HepG2 (cell line): ENCODE measurements around the gene P2RY6. TPM values are rescaled to one million over a fixed set of nuclear protein-coding genes. Genes with fewer than 3 reads are reported as not detected.

Source experiments
- ATAC-seq: fragments of 200-7000 bp; cut with Tn5 transposase; 3 replicates; pipeline ENCODE4 v1.9.1; 2020; ENCODE audit warnings: mild to moderate bottlenecking, moderate library complexity
- BruUV-seq: library from RNA; stranded (reverse); fragments of 400-500 nt; replicated peaks from 2 replicates; lab custom pipeline; 2021; lab: Mats Ljungman, UMichigan
- CTCF ChIA-PET: fragments of 300-600 bp; formaldehyde crosslinking; extraction: SDS; loops from one replicate; lab custom pipeline; 2021; ENCODE audit warnings: low total read pairs, inconsistent platforms, low intra/inter-chr PET ratio; lab: Yijun Ruan, JAX
- POLR2A ChIA-PET: fragments of 350-600 bp; sonication (Branson Sonifier 250); formaldehyde crosslinking; loops from one replicate; lab custom pipeline; 2020; ENCODE audit warnings: antibody characterized with exemption, inconsistent platforms; lab: Yijun Ruan, JAX
- DNase-seq: peaks from one replicate; pipeline ENCODE4 v3.0.0-alpha.2; 2015; ENCODE audit warnings: low spot score
- FAIRE-seq: peaks from 3 replicates; lab custom pipeline; 2011; peaks lifted over from hg19 to GRCh38; lab: Jason Lieb, UNC
- H2AFZ ChIP-seq: one replicate; pipeline ENCODE4 v1.6.1; 2011; ENCODE audit warnings: low read length, inconsistent platforms
- H3K27ac ChIP-seq: fragments of 300-600 bp; 3 replicates; pipeline ENCODE4 v1.8.0; 2011; ENCODE audit warnings: mixed run types, mild to moderate bottlenecking, mixed read lengths, low read length, inconsistent platforms; ENCODE audit not compliant: insufficient read depth; ENCODE audit errors: extremely low read length
- H3K27me3 ChIP-seq, 2 experiments: fragments of 200-600 bp in 1 of 2; 2 replicates in 1 of 2; 3 replicates in 1 of 2; pipeline versions ENCODE4 v1.6.0 to v1.8.0; 2011; ENCODE audit warnings: low read length in 2 of 2, mild to moderate bottlenecking in 2 of 2, moderate library complexity in 2 of 2, inconsistent platforms in 1 of 2; ENCODE audit not compliant: insufficient read depth in 2 of 2, control insufficient read depth in 1 of 2
- H3K36me3 ChIP-seq, 2 experiments: fragments of 200-600 bp in 1 of 2; replicated peaks in 1 of 2; 2 replicates in 1 of 2; 3 replicates in 1 of 2; pipeline versions ENCODE4 v1.5.1 to v1.8.0; 2011; ENCODE audit warnings: low read length in 2 of 2, inconsistent platforms in 1 of 2; ENCODE audit not compliant: insufficient read depth in 2 of 2, control insufficient read depth in 1 of 2
- H3K4me1 ChIP-seq: 2 replicates; pipeline ENCODE4 v1.5.1; 2012; ENCODE audit warnings: low read length, inconsistent platforms; ENCODE audit not compliant: insufficient read depth
- H3K4me2 ChIP-seq: 2 replicates; pipeline ENCODE4 v1.6.0; 2011; ENCODE audit warnings: low read depth, low read length, inconsistent platforms
- H3K4me3 ChIP-seq, 3 experiments: fragments of 200-600 bp in 1 of 3; sonication (generic), shearing (Covaris generic) in 1 of 3; replicated peaks in 1 of 3; 2 replicates each; pipeline ENCODE4 v1.5.1; 2011 to 2016; ENCODE audit warnings: low read length in 3 of 3, inconsistent platforms in 2 of 3, low read depth in 2 of 3, mild to moderate bottlenecking in 2 of 3, control low read depth in 1 of 3, mixed read lengths in 1 of 3; ENCODE audit not compliant: insufficient read depth in 1 of 3
- H3K79me2 ChIP-seq: one replicate; pipeline ENCODE4 v1.6.1; 2011; ENCODE audit warnings: low read length, inconsistent platforms; ENCODE audit not compliant: insufficient read depth
- H3K9ac ChIP-seq: 2 replicates; pipeline ENCODE4 v1.6.0; 2011; ENCODE audit warnings: mild to moderate bottlenecking, low read depth, low read length, inconsistent platforms; ENCODE audit not compliant: insufficient read depth
- H3K9me3 ChIP-seq: 2 replicates; pipeline ENCODE4 v1.5.1; 2012; ENCODE audit warnings: mild to moderate bottlenecking, low read length
- H4K20me1 ChIP-seq: 2 replicates; pipeline ENCODE4 v1.6.0; 2011; ENCODE audit warnings: inconsistent platforms, mild to moderate bottlenecking, low read length, moderate library complexity; ENCODE audit not compliant: insufficient read depth
- FOXJ3 ChIP-seq: sonication (generic); formaldehyde crosslinking; IDR thresholded peaks from 2 replicates; pipeline ENCODE4 v1.4.0; 2020; ENCODE audit warnings: missing genetic modification reagents, mild to moderate bottlenecking, borderline replicate concordance
- NFATC3 ChIP-seq: sonication (generic); formaldehyde crosslinking; IDR thresholded peaks from 2 replicates; pipeline ENCODE4 v1.5.1; 2020; ENCODE audit warnings: mild to moderate bottlenecking, missing genetic modification reagents
- ZKSCAN1 ChIP-seq: fragments of 150-350 bp; IDR thresholded peaks from 2 replicates; pipeline ENCODE4 v1.6.1; 2014; ENCODE audit warnings: low read length
- ZMAT5 ChIP-seq: sonication (generic); formaldehyde crosslinking; IDR thresholded peaks from 2 replicates; pipeline ENCODE4 v1.5.0; 2020; ENCODE audit warnings: mild to moderate bottlenecking, low read depth, missing genetic modification reagents, borderline replicate concordance
- ZNF224 ChIP-seq: sonication (generic); formaldehyde crosslinking; IDR thresholded peaks from 2 replicates; pipeline ENCODE4 v1.5.0; 2020; ENCODE audit warnings: mild to moderate bottlenecking, missing genetic modification reagents
- ZNF30 ChIP-seq: sonication (generic); formaldehyde crosslinking; IDR thresholded peaks from 2 replicates; pipeline ENCODE4 v1.5.0; 2020; ENCODE audit warnings: mild to moderate bottlenecking, missing genetic modification reagents
- ZNF44 ChIP-seq: sonication (generic); formaldehyde crosslinking; IDR thresholded peaks from 2 replicates; pipeline ENCODE4 v1.5.1; 2020; ENCODE audit warnings: mild to moderate bottlenecking, missing genetic modification reagents
- ZNF496 ChIP-seq: sonication (generic); formaldehyde crosslinking; IDR thresholded peaks from 2 replicates; pipeline ENCODE4 v1.8.1; 2023; ENCODE audit warnings: mild to moderate bottlenecking, moderate library complexity, missing genetic modification reagents; ENCODE audit not compliant: insufficient replicate concordance
- ZNF552 ChIP-seq: sonication (generic); formaldehyde crosslinking; IDR thresholded peaks from 2 replicates; pipeline ENCODE4 v1.9.0; 2022; ENCODE audit warnings: missing genetic modification reagents, mild to moderate bottlenecking, borderline replicate concordance
- ZNF691 ChIP-seq: sonication (generic); formaldehyde crosslinking; IDR thresholded peaks from 2 replicates; pipeline ENCODE4 v1.4.0; 2020; ENCODE audit warnings: missing genetic modification reagents, low read depth, mild to moderate bottlenecking, borderline replicate concordance
- ZSCAN31 ChIP-seq: sonication (generic); formaldehyde crosslinking; IDR thresholded peaks from 2 replicates; pipeline ENCODE4 v1.5.0; 2020; ENCODE audit warnings: low read depth, mild to moderate bottlenecking, missing genetic modification reagents
- WGBS: methylation state at CpG from one replicate; pipeline ENCODE4 v1.1.6; 2017; ENCODE audit warnings: low lambda C conversion rate; 5-methylcytosine and 5-hydroxymethylcytosine counted together
- in situ Hi-C: cut with HindIII; loops from 2 replicates; pipeline ENCODE4 v1.10.0; 2017; ENCODE audit warnings: low pct_unique_long_range_greater_than_20kb; ENCODE audit not compliant: extremely low pct_ligation_motif_present
- intact Hi-C: fragments of 100-400 bp; cut with micrococcal nuclease; formaldehyde crosslinking; loops from one replicate; pipeline ENCODE4 v1.10.0; 2022; ENCODE audit not compliant: unreplicated experiment
- polyA plus RNA-seq, 8 experiments: library from polyadenylated mRNA; depleted of rRNA in 3 of 8; stranded (reverse) in 7 of 8; unstranded in 1 of 8; fragments of >200 nt; fragmentation: Illumina TruSeq in 4 of 8; extraction: Trizol in 4 of 8; gene quantifications; 2 replicates each; pipeline versions ENCODE4 v1.2.1 to v1.2.3, GENCODE V29; 2011 to 2016; ENCODE audit warnings: low read depth in 4 of 8, missing spikeins in 1 of 8, mixed read lengths in 1 of 8; ENCODE audit not compliant: insufficient read depth in 1 of 8
- total RNA-seq, 5 experiments: library from RNA; depleted of rRNA; stranded (reverse); fragments of >200 nt; fragmentation: Illumina TruSeq; extraction: Trizol; gene quantifications; 2 replicates each; pipeline ENCODE4 v1.2.3, GENCODE V29; 2016; ENCODE audit warnings: low read depth in 1 of 5

P2RY6 gene
- total and polyA plus RNA-seq, 2 of the 13 experiments (the other 11 are each of a cell fraction or from before 2014, with no cell fraction given) = 0.09 to 0.29 TPM

GRCh38 chr11:73274722-73275380 is 2.7 kb downstream of the P2RY6 start:
- TF ChIP-seq ZNF224 (CRISPR knock-in tag) (no peak), ZNF496 (CRISPR knock-in tag) (no peak), ZNF552 (CRISPR knock-in tag) (no peak), ZNF44 (CRISPR knock-in tag) (no peak), ZSCAN31 (CRISPR knock-in tag) (no peak), ZKSCAN1 (no peak), ZNF30 (CRISPR knock-in tag) (no peak), ZNF691 (CRISPR knock-in tag) (no peak), NFATC3 (CRISPR knock-in tag) (no peak), ZMAT5 (CRISPR knock-in tag) (no peak), FOXJ3 (no peak)
- Histone ChIP-seq H3K4me3 (no peak overlapping the region), H3K36me3 (no peaks in the 10 kb centered on the region), H3K4me2 (no peak overlapping the region), H4K20me1 (no peaks in the 10 kb centered on the region), H3K27ac (no peak overlapping the region), H2AFZ (no peak overlapping the region), H3K9ac (no peak overlapping the region), H3K4me1 (peaks cover 44% of the 10 kb centered on the region), H3K79me2 (no peaks in the 10 kb centered on the region), H3K27me3 (peaks cover 2 to 14% of the 10 kb centered on the region in 2 experiments; a peak in 3 of 5 replicates), H3K9me3 (no peaks in the 10 kb centered on the region)
- DNase-seq (no peak), ATAC-seq (no peak), FAIRE-seq (no peak)
- in situ Hi-C loops (no loop called here), intact Hi-C loops (no loop called here)
- no TSS peak for BruUV-seq
- 83% methylated on average over 3 of the region's 11 CpGs for WGBS
- POLR2A ChIA-PET = no interaction called here
- CTCF ChIA-PET = no interaction called here
